ENCODE measurements around the gene KLK2. TPM values are rescaled to one million over a fixed set of nuclear protein-coding genes. Genes with fewer than 3 reads are reported as not detected.

KLK2 gene
- total RNA-seq, 6 experiments from 2014 or later = not detected

DNA sequence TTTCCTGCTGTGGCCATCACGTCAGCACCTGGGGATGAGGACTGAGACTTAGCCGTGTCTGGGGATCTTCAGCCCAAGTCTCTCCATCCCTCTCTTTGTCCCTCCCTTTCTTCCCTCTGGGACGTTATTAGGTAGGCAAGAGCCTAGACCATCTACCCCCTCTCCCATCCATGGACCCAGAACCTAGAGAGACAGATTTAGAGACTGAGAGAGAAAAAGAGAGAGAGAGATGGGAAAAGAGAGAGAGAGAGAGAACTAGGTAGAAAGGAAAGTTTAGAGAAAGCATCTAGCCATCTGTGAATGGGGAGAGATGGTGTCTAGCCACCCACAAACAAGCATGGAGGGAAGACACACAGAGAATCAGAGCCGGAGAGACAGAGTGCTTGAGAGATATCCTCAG, 37.5 kb downstream of the KLK2 start:
- H3K27ac ChIP-seq = no peak overlapping the region
- no peak overlapping the region for H3K4me3 ChIP-seq
- TF ChIP-seq CTCF (IDR thresholded peaks at IDR 0.05) (no peak), POLR2A (IDR thresholded peaks at IDR 0.05) (no peak)
- no peaks in the 10 kb centered on the region for H3K4me1 ChIP-seq
- no peaks in the 10 kb centered on the region for H3K36me3 ChIP-seq
- ATAC-seq = no peak
- H3K9me3 ChIP-seq = no peaks in the 10 kb centered on the region
- intact Hi-C loops (cut with DNase I) = no loop called here
- peaks cover 0 to under 1% of the 10 kb centered on the region in 2 donors for H3K27me3 ChIP-seq
- 43% methylated on average over 4 of the region's 4 CpGs for WGBS (ENCODE audit: insufficient coverage, low coverage, low lambda C conversion rate, missing lambda C conversion rate)
- DNase-seq = no peak

- H3K27me3 ChIP-seq = no peaks in the 10 kb centered on the region
- no peak within 1 kb of the TSS for H3K27ac ChIP-seq
- TF ChIP-seq POLR2A (IDR thresholded peaks at IDR 0.05) = no peak
- TF ChIP-seq CTCF (IDR thresholded peaks at IDR 0.05) = no peak
- H3K9me3 ChIP-seq = no peaks in the 10 kb centered on the region
- WGBS (ENCODE audit: insufficient coverage, low coverage, low lambda C conversion rate, missing lambda C conversion rate) = 45% methylated on average over 6 of the region's 9 CpGs
- intact Hi-C loops (cut with DNase I) = no loop called here
- no peaks in the 10 kb centered on the region for H3K36me3 ChIP-seq
- H3K4me1 ChIP-seq = no peaks in the 10 kb centered on the region
- H3K4me3 ChIP-seq = no peak within 1 kb of the TSS
- DNase-seq (no peak), ATAC-seq (no peak)
Measured at GRCh38 chr19:50911206-50912101, 38.2 kb downstream of the KLK2 start, which contains the start of gene KLK4. KLK4 (minus strand) TSS chr19:50911395; CDS start chr19:50910738, 657 bp downstream.

DNA sequence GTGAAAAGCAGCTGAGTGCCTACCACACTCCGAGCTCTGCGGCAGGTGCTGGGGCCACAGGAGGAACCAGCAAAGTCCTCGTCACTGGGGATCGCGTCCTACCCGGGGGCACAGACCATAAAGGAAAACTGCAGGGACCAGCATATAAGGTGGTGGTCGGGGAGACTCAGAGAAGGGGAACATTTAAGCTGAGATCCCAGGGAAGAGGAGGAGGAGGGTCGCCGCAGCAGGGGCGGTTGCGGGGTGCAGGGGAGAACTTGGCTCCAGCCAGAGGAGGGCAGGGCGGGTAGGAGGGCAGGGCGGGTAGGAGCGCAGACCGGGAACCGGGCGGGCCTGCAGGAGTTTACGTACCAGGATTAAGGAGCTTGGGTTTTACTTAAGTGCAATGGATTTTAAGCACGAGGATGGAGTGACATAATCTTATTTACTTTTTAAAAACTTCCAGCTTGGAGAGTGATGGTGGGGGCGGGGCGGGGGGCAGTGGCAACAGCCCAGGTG, 38.9 kb downstream of the KLK2 start:
- no peaks in the 10 kb centered on the region for H3K9me3 ChIP-seq
- DNase-seq = no peak
- H3K27ac ChIP-seq = no peak overlapping the region
- intact Hi-C loops (cut with DNase I) = no loop called here
- H3K27me3 ChIP-seq = no peaks in the 10 kb centered on the region
- no peak for ATAC-seq
- H3K4me1 ChIP-seq = no peaks in the 10 kb centered on the region
- no peak for TF ChIP-seq CTCF (IDR thresholded peaks at IDR 0.05)
- TF ChIP-seq POLR2A (IDR thresholded peaks at IDR 0.05) = no peak
- 6% methylated on average over 19 of the region's 21 CpGs for WGBS (ENCODE audit: insufficient coverage, low coverage, low lambda C conversion rate, missing lambda C conversion rate)
- H3K4me3 ChIP-seq = no peak overlapping the region
- H3K36me3 ChIP-seq = no peaks in the 10 kb centered on the region

GRCh38 chr19:50912727-50913716, 39.8 kb downstream of the KLK2 start:
- intact Hi-C loops (cut with DNase I) = no loop called here
- DNase-seq (no peak), ATAC-seq (peak in 1 of 4 donors; percentile 22)
- H3K27ac ChIP-seq = no peak overlapping the region
- no peaks in the 10 kb centered on the region for H3K4me1 ChIP-seq
- no peak overlapping the region for H3K4me3 ChIP-seq
- TF ChIP-seq CTCF (IDR thresholded peaks at IDR 0.05) = no peak
- TF ChIP-seq POLR2A (IDR thresholded peaks at IDR 0.05) = no peak
- H3K36me3 ChIP-seq = no peaks in the 10 kb centered on the region
- 13% methylated on average over 18 of the region's 29 CpGs for WGBS (ENCODE audit: insufficient coverage, low coverage, low lambda C conversion rate, missing lambda C conversion rate)
- no peaks in the 10 kb centered on the region for H3K27me3 ChIP-seq
- H3K9me3 ChIP-seq = no peaks in the 10 kb centered on the region

All from right lobe of liver (tissue), 6 donors.